SK-N-SH (cell line): ENCODE data around the gene TGM2.

Experiments
- IRF3 ChIP-seq: fragments of 150-350 bp; IDR thresholded peaks from 2 replicates; pipeline ENCODE4 v1.6.1; 2016; ENCODE audit warnings: mild to moderate bottlenecking, low read depth, low read length
- JUND ChIP-seq: IDR thresholded peaks from 2 replicates; pipeline ENCODE4 v1.4.0; 2012
- MAX ChIP-seq: IDR thresholded peaks from 2 replicates; pipeline ENCODE4 v1.4.0; 2012; ENCODE audit warnings: low read depth
- RCOR1 ChIP-seq: fragments of 150-350 bp; IDR thresholded peaks from 2 replicates; pipeline ENCODE4 v1.6.1; 2017; ENCODE audit warnings: antibody characterized with exemption, low read length
- SIN3A ChIP-seq: IDR thresholded peaks from 2 replicates; pipeline ENCODE4 v1.6.1; 2012; ENCODE audit warnings: low read depth, mild to moderate bottlenecking, low read length, moderate library complexity, borderline replicate concordance
- TF ChIP-seq, protein P1 (sequence below): fragments of 200-600 bp; sonication (generic); IDR thresholded peaks from 2 replicates; pipeline ENCODE4 v1.6.1; 2017; ENCODE audit warnings: antibody characterized with exemption, mild to moderate bottlenecking, moderate library complexity
- TF ChIP-seq, protein P2 (sequence below): IDR thresholded peaks from 2 replicates; pipeline ENCODE4; 2012
- TF ChIP-seq, protein P3 (sequence below): fragments of 150-350 bp; IDR thresholded peaks from 2 replicates; pipeline ENCODE4 v1.6.1; 2017; ENCODE audit warnings: antibody characterized with exemption, low read length, low read depth, borderline replicate concordance
- TF ChIP-seq, protein P4 (sequence below): IDR thresholded peaks from 2 replicates; pipeline ENCODE4 v1.4.0; 2012; ENCODE audit warnings: low read depth, borderline replicate concordance

GRCh38 chr20:38145729-38146075 lies 19.4 kb downstream of the TGM2 start:
- TF ChIP-seq, protein P1, sequence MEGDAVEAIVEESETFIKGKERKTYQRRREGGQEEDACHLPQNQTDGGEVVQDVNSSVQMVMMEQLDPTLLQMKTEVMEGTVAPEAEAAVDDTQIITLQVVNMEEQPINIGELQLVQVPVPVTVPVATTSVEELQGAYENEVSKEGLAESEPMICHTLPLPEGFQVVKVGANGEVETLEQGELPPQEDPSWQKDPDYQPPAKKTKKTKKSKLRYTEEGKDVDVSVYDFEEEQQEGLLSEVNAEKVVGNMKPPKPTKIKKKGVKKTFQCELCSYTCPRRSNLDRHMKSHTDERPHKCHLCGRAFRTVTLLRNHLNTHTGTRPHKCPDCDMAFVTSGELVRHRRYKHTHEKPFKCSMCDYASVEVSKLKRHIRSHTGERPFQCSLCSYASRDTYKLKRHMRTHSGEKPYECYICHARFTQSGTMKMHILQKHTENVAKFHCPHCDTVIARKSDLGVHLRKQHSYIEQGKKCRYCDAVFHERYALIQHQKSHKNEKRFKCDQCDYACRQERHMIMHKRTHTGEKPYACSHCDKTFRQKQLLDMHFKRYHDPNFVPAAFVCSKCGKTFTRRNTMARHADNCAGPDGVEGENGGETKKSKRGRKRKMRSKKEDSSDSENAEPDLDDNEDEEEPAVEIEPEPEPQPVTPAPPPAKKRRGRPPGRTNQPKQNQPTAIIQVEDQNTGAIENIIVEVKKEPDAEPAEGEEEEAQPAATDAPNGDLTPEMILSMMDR: no peak
- TF ChIP-seq, protein P2, sequence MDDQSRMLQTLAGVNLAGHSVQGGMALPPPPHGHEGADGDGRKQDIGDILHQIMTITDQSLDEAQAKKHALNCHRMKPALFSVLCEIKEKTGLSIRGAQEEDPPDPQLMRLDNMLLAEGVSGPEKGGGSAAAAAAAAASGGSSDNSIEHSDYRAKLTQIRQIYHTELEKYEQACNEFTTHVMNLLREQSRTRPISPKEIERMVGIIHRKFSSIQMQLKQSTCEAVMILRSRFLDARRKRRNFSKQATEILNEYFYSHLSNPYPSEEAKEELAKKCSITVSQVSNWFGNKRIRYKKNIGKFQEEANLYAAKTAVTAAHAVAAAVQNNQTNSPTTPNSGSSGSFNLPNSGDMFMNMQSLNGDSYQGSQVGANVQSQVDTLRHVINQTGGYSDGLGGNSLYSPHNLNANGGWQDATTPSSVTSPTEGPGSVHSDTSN: no peak
- TF ChIP-seq JUND (no peak), IRF3 (no peak), MAX (no peak), RCOR1 (no peak), SIN3A (no peak)
- TF ChIP-seq, protein P3, sequence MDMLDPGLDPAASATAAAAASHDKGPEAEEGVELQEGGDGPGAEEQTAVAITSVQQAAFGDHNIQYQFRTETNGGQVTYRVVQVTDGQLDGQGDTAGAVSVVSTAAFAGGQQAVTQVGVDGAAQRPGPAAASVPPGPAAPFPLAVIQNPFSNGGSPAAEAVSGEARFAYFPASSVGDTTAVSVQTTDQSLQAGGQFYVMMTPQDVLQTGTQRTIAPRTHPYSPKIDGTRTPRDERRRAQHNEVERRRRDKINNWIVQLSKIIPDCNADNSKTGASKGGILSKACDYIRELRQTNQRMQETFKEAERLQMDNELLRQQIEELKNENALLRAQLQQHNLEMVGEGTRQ: no peak
- TF ChIP-seq, protein P4, sequence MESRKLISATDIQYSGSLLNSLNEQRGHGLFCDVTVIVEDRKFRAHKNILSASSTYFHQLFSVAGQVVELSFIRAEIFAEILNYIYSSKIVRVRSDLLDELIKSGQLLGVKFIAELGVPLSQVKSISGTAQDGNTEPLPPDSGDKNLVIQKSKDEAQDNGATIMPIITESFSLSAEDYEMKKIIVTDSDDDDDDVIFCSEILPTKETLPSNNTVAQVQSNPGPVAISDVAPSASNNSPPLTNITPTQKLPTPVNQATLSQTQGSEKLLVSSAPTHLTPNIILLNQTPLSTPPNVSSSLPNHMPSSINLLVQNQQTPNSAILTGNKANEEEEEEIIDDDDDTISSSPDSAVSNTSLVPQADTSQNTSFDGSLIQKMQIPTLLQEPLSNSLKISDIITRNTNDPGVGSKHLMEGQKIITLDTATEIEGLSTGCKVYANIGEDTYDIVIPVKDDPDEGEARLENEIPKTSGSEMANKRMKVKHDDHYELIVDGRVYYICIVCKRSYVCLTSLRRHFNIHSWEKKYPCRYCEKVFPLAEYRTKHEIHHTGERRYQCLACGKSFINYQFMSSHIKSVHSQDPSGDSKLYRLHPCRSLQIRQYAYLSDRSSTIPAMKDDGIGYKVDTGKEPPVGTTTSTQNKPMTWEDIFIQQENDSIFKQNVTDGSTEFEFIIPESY: no peak
